Measurements from ENCODE around the gene DAP.
"Not testable (repeated sequence)": the region's sequence is repeated elsewhere in the genome, so short reads cannot be mapped to it uniquely, and the experiment has no call there.

DAP gene

DNA sequence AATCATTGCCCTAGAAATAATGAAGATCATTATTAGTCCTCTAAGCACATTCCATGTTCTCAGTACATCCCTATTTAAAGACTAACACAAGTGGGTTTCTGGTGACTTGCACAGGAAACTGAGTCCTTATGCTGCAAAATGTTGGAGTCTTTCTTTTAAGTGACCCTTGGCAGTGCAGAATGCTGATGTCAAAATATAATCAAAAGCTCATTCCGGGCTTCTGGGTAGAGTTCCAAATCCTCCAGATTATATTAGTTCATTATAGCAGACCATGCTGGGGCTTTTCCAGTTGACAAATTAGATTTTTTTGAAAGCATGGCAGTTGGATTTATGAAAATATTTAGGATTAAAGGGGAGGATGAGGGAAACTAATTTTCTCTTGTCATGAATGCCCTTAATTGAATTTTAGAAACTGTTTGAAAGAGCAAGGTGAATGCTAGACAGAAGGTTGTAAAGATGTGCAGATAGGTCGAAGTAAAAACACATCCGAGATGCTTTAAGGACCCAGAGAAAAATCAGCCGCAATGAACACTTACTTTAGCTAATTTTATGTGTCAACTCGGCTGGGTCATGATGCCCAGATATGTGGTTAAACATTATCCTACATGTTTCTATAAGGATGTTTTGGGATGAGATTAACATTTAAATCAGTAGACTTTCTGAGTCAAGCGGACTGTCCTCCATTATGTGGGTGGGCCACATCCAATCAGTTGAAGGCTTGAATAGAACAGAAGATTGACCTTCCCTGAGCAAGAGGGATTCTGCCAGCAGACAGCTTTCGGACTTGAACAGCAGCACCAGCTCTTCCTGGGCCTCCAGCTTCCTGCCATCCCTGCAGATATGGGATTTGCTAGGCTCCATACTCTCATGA, 88.7 kb downstream of the DAP start:
- no peak for DNase-seq (ENCODE audit: low read depth in 2 of 2)

DNA sequence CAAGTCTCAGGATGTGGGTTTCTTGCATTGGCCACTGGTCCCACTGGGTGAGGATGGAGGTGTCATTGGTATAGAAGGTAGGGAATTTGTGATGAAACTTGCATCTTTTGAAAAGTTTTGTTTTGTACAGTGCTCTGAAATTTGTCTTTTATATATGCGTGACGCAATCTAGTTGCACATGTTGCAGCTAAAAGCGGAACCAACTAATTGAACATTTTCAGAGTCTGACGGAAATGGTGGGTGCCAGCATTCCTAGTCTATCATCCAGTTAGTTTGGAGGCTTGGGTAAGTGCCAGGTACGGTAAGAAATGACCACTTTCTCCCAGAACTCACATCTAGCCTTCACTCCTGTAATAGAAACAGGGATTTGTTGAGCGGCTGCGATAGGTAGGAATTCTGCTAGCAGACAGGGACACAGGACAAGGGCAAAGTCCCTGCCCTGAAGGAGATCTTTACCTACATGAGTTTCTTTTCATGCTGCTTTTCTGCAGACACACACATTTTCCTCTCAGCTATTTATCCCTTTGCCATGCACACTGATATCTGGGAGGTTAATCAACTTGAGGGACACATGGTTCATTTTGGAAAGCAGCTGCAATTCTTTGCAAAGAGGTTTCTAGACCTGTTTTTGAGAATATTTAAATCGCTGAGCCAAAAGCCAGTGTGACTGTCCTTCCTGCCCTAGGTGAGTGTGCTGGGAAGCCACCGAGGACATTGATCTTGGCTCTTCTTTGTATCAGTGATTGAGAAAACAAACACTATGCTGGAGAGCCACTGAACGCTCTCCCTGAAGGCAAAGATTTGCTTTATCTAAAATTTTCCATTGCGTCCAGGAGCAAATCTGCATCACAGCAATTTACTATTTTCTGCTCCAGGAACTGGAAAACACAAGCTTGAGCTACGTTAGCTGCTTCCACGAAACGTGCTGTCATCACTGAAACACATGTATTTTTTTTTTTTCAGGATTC, 89.7 kb downstream of the DAP start:
- DNase-seq (ENCODE audit: low read depth in 2 of 2) = no peak

DNA sequence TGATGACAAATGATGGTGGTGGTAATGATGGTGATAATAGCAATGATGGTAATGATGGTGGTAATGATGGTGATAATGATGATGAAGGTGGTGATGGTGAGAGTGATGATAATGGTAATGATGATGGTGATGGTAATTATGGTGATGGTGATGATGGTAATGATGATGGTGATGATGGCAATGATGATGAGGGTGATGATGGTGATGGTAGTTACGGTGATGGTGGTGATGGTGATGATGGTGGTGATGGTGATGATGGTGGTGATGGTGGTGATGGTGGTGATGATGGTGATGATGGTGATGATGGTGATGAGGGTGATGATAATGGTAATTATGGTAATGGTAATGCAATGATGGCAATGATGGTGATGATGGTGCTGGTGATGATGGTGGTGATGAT, 91.1 kb downstream of the DAP start:
- no peak for DNase-seq (ENCODE audit: low read depth in 2 of 2)

DNA sequence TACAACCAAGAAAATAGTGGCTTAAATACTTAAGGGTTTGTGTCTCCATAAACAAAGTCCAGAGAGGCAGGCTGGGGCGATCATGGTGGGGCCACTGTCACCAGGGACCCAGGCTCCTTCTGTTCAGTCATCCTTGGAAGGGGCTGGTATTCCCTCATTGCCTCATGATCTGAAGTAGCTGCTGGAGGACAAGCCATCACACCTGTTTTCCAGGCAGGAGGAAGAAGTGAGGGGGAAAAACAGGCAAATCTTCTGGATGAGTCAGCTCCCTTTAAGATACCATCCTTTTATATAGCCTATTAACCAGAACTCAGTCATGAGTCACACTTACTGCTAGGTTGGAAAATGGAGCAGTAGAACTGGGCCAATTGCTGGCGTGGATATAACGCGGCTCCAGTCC, 92.3 kb downstream of the DAP start:
- DNase-seq (ENCODE audit: low read depth in 2 of 2) = no peak

DNA sequence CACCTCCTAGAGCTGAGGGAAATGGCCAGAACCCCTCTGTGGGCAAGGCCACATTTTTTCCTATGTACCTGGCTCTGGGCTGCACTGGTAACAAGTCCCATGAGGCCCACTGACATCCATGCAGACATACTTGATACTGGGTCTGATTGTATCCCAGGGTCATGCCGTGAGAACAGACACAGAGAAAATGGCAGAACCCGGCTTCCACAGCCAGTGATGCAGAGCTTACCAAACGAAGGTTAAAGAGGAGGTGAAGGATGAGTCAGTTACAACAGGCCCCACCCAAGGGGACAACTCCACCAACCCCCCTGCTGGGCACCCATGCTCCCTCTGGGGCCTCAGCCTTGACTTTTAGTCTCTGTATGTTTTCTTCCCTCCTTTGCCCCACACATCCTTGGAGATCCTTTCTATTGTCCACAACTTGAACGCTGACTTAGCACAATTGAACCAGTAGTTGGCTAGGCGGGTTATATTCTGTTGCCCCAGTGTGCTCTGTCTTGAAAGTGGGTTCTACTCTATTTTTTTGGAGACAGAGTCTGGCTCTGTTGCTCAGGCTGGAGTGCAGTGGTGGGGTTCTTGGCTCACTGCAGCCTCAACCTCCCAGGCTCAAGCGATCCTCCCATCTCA, 93.5 kb downstream of the DAP start:
- DNase-seq (ENCODE audit: low read depth in 2 of 2) = no peak

DNA sequence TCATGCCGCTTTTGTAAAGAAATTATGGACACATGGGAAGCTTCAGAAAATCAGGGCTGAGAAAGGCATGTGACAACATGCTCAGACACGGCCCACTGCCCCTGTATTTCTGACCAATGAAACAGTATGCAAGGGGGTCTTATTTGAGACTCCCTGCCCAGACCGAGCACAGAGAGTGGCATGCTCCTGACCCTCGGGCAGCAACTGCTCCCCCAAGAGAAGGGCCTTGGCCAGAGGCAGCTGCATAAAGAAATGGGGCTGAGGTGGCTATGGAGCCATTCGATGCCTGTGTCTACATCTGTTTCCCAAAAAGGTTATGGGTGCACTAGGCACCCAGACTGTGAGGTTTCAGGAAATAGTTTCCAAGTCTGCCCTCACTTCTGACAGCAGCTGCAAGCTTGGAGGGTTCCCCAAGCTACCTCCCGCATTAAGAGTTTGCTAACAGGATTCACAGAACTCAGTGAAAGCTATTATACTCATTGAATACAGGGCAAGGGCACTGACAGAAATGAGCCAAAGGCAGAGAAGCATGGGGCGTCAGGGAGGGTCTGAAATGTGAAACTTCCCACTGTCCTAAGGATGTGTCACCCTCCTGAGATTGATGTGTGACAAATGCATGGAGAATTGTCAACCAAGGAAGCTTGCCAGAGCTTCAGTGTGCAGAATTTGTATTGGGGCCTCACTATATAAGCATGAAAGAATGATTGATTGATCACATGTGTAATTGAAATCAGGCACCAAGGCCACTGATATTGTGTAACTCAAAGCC, 94.3 kb downstream of the DAP start:
- DNase-seq (ENCODE audit: low read depth in 2 of 2) = no peak

DNA sequence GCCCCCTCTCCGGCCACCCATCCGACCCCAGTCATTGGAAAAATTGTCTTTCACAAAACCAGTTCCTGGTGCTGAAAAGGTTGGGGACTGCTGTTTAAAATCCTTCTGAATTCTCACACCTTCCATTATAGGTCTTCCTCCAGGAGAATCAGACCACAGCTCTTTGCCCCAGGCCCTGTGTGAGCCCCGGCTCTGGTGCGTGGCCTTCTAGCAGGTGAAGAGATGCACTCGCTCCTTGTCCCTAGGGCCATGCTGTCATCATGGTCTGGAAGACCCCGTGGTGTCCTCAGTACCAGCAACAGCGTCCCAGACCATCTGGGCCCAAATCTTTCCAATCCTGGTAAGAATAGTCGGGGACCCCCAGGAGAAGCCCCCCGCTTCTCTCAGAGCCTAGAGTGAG, 95.2 kb downstream of the DAP start:
- no peak for DNase-seq (ENCODE audit: low read depth in 2 of 2)

DNA sequence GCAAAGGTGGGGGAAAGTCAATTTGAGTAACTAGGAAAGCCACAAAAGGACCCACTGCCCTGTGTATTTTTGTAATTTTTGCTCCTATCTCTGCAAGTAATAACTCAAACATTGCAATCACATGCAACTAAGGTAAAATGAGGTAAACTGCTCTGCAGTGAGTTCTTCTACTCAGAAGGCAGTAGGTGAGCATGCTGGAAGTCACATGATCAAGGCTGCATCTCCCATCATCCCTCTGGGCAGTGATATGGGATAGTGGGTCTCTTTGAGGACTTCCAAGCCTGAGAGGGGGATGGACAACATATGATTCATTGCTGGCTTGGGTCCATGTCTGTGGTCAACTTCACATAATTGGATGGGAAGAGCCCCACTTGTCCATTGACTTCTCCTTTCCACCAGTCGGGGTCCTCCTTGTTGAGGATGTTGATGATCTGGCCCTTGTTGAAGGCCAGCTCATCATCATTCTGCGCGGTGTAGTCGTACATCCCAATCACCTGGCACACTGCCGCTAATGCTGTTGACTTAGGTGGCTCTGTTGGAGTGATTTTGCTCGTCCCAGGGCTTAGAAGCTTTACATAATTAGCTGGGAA, 96.8 kb downstream of the DAP start:
- not testable (repeated sequence) for DNase-seq (ENCODE audit: low read depth in 2 of 2)

DNA sequence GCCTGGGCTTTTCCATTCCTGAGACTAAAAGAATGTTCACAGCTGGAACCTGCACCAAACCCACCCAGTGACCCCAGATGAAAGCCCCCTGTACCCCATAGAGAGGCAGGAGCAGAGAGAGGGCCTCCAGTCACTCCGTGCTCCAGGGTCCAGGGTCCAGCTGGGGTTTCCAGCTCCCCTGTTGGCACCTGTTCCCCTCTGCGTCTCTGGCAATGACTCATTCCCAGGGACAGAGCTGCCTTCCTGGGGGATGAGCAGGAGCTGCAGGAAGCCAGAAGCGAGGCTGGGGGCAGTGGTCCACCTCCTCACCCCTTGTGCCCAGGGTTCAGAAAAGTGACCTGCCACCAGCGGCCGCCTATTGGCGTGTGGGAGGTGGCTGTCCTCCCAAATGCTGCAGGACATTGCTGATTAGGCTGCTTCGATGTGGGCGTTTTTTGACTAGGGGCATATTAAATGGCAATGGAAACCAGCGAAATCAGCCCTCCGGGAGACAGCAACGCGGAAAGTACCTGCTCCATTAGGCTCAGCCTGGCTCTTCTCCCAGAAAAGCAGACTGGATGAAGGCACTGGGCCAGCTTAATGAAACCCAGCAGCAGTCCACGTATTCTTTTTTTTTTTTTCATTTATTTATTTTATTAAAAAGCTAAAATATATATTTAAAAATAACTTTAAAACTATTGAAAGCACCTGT, 97.4 kb downstream of the DAP start:
- no peak for DNase-seq (ENCODE audit: low read depth in 2 of 2)

DNA sequence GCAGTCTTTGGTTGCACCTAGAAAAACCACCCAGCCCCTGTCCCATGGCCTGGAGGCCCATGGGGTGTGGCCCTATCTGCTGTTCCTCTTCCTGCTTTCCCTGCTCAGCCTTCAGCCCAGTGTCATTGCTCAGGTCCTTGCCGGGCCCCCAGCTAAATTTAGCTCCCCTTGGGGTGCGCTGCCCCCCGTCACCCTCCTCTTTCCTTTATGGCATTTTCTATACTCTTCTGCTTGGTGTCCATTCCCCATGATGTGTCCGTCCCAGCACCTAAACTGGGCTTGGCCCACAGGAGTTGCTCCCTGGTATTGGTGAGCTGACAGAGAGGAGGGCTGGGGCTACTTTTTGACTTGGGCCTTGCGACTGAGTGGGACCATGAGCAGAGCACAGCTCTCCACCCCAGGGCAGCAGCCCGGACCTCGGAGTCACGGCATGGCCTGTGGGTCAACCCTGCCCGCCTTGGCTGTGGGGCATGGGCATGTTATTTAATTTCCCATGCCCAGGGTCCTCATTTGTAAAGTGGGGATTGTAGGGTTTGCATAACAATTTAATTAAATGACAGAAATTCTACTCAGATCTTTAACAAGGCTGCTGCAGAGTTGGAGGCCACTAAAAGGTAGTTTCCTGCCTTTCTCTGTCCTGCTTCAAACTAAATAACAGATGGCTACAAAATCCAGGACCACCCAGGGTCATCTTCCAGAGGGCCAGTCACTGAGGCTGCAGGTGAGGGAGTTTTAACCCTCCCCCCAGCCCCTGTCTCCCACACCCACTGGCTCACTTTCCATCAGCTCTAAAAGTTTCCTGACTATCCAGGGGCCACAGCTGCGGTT, 98.2 kb downstream of the DAP start:
- DNase-seq (ENCODE audit: low read depth in 2 of 2) = no peak

DNA sequence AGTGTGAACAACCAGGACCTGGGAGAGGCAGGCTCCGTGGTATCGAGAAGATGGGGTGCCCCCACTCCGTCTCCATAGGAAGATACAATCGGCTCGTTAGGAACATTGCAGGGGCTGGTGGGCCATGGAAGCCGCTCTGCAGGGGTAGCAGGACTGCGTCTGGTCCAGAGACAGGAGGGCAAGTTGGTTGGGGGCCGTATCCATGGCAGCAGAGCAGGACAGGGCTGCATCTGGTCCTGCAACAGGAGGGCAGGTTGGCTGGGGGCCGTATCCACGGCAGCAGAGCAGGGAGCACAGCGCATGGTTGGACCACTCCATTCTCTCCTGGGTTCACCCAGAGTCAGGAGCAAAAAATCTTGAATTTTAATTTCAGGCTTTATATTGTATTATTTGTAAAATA, 99.0 kb downstream of the DAP start:
- DNase-seq (ENCODE audit: low read depth in 2 of 2) = no peak

DNA sequence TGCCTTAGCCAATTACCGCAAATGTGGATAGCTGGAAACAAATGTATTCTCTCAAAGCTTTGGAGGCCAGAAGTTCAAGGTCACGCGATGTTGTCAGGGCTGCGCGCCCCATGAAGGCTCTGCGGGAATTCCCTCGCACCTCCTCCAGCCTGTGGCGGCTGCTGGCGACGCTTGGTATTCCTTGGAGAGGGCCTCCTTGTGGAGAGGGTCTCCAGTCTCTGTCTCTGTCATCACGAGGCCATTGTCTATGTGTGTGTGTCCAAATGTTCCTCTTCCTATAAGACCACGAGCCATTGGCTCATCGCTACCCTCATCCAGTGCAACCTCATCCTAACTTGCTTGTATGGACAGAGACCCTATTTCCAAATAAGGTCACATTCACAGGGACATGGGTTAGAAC, 99.6 kb downstream of the DAP start:
- no peak for DNase-seq (ENCODE audit: low read depth in 2 of 2)

DNA sequence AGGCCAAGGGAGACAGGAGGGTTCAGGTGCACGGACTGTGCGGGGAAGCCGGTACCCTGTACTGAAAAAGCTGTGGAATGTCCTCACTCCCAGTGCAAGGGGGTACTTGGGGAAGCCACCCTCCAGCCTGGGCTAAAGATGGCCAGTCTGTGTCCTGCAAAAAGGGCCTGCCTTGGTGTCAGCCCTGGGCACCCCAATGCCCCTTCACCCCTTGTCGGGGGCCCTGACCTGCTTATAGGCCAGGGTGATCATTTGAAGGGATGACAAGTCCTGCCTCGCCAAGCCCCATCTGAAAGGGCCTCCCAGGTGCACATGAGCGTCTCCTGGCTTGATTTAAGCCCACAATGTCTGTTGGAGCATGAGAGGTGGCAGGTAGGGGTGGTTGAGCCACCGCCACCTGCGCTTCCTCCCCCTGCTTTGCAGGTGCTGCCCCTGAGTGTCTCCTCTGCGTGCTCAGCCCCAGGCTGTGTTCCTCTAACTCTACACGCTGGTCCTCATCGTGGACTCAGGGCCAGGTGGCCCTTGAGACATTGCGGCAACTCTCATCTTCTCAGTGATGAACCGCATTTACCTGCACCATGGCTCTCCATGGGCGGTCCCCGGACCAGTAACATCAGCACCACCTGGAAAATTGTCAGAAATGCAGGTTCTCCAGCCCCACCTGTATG, 100.2 kb downstream of the DAP start:
- no peak for DNase-seq (ENCODE audit: low read depth in 2 of 2)

DNA sequence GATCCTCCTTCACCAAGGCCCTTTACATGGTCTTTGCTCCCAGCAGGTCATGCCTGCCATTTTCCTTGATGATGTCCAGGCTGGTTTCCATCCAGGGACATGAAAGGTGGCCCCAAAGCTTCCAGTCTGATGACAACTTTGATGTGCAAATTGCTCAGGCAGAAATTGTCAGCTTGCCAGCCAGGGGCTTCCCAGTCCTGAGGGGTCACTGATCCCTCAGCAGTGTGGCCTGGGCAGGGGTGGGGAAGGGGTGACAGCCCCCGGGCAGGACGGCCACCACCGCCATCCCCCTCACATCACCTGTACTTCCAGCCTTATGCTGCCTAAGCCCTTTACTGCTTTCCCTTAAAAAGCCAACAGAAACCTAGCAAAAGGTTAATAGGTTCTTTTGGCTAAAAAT, 100.9 kb downstream of the DAP start:
- no peak for DNase-seq (ENCODE audit: low read depth in 2 of 2)

DNA sequence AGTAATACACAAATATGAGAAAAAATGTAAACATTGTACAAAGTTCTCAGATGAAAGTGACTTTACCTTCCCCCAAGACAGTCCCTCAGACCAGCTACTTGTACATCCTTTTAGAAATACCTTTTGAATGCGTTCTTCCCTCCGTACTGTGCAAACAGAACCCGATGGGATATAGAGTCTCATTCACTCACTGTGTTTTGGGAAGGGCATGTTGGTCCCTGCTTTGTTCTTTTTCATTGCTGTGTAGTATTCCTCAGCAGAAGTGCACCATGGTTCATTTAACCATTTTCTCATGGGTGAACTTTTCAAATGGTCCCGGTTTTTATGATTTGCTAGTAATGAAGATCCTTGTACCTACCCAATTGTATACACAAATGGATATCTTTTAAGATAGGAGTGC, 102.8 kb downstream of the DAP start:
- no peak for DNase-seq (ENCODE audit: low read depth in 2 of 2)

DNA sequence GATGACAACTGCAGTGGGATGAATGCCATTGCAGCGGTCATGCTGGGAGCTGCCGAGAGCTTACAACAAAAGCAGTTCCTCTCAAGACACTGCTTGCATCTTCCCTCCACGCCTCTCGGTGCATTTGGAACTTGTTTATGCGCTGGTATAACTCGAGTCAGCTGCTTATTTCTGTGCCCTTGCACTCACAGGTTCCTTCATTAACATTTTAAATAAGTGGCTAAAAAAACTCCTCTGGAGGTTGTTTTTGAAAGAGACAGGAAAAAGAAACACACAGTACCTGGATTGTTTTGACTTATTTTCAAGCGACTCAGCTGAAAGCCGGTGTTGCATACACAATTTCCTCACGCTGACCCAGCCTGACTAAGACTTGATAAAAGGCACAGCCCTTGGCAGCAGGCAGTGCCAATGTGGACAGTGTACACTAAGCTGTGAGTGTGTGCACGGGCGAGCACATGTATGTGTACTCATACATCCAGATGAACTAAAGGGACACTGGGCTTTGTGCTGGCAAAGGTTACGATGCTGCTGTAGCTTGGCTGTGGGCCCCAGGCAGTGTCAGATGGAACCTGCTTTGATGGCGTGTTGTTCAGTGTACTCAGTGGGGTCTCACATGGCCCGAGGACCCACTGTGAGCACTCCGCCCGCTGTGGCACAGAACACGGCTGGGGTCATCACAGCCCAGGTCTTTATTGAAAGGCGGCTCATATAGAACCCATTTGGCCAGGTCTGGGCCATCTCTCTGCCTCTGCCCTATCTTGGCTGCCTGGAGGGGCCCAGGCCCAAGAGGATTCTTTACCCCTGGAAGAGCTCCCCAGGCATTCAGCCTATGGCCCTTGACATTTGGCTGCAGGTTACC, 104.8 kb downstream of the DAP start:
- DNase-seq (ENCODE audit: low read depth in 2 of 2) = no peak

DNA sequence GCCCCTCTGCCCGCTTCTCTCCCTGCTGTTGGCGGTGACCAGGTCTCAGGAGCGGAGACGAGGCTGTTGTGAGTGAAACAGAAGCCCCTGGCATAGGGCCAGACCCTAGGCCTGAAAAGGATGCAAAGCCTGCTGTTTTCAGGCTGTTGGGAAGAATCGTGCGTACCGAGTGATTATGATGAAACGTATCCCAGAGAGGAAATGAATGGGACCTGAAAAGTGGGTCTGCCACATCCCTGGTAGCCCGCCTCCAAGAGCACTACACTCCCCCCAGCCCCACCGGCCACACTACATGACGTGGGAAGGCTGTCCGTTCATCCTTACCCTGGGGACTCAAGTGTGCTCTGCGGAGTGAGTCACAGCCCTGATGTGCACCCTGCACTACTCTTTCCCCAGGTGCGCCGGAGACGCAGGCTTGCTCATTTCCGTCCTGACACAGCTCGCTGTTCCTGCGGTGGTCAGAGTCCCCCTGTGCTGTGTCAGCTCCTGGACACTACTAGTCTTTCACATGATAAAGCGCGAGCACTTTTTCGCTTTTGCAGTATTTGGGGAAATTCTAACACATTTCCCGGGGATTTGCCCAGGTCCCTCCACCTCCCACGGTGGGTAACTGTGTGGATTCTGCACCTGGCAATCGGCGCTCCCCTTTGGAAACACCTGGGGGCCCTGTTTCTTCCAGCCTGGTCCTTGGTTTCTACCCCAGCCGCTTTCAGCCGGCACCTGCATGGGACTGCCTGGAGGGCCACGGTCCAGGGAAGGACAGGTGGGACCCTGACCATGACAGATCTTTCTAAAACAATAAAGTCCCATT, 105.7 kb downstream of the DAP start:
- DNase-seq (ENCODE audit: low read depth in 2 of 2) = no peak
